ENCODE results near the gene APOC3.

Gene APOC3

DNA sequence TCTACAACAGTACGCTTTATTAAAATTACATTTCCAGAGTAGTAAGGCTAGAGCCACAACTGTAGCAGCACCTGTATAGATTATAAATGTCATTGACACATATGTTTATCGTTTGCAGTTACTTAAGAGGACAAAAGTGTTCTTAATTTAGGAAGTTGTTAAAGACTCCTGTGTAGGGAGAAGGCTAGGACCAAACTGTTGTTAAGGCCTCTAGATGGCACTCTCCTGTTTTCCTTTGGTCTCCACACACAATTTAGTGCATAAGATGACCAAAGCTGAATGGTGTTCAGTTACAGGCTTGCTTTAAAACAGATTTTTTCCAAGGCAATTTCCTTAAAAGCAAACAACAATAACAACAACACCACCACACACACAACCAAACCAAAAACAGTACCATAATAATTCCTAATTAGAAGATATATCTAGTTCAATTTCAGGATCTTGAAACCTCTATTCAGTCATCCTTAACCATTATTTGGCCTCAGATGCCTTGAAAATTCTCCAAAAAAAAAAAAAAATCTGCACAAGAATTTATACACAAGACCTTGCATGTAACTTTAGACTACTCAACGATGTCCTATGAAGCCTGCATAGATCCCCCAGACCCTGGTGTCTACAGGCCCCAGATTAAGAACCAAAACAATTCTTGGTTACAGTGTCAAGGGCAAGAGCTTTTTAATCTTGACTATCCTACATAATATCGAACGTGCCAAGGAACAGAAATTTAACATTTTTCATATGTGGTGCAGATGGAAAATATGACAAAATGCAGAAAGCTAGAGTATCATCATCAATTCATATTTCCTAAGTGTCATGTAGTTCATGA lies 50.3 kb downstream of the APOC3 start:
- DNase-seq: peak; percentile 73

DNA sequence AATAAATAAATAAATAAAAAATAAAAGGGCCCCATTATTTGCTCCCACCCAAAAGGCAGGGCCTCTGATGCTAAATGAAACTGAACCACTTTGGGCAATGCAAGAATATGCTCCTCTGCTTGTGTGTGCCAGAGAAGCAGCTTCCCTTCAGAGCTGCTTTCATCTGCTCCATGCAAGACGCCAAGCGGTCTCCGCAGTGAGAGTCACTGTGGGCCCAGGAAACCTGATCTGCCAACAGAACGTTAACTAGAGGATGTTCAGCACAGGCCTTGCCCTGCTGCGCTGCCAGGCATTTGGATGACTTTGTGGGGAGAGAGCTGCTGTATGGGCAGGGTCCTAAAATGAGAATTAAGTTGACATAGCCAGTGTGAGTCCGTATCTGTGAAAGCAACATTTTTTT lies 51.4 kb downstream of the APOC3 start:
- no peak for DNase-seq

DNA sequence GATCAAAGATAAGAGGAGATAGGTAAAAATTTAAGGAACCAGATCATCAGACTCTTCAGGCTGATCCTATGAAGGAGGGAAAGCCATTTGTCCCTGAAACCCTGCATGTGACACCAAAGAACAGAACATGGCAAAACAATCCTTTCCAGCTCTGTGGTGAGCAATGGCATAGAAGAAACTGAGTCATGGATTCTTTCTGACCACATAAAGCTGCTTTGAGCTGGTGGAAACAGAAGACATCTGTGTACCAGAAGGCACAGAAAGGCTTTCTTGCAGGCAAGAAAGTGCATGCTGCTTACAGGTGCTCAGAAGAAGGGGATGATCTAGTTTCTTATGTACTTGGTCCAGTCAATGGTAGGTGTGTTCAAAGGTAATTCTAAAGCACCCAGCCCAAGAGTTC lies 52.7 kb downstream of the APOC3 start:
- DNase-seq: no peak
